GM23338 (cell line): ENCODE data around the gene PHF5A. TPM values are rescaled to one million over a fixed set of nuclear protein-coding genes. Genes with fewer than 3 reads are reported as not detected.
A peak's percentile ranks its signal among the peaks of the same experiment; 100 is the strongest.

Experiments
- ATAC-seq: fragments of 200-7000 bp; cut with Tn5 transposase; 3 replicates; pipeline ENCODE4 v1.9.1; 2020
- DNase-seq: peaks from one replicate; pipeline ENCODE4 v3.0.0-alpha.2; 2015; ENCODE audit warnings: low spot score
- H2AFZ ChIP-seq: fragments of 200-600 bp; sonication (generic); 2 replicates; pipeline ENCODE4 v1.8.0; 2016; ENCODE audit warnings: antibody characterized with exemption, mild to moderate bottlenecking, moderate library complexity
- H3F3A ChIP-seq: fragments of 200-600 bp; sonication (generic); replicated peaks from 2 replicates; pipeline ENCODE4 v1.8.0; 2017; ENCODE audit warnings: antibody characterized with exemption, mixed run types, low read depth
- H3K27ac ChIP-seq: fragments of 200-600 bp; sonication (generic); 2 replicates; pipeline ENCODE4 v1.6.1; 2016; ENCODE audit warnings: low read depth
- H3K27me3 ChIP-seq: fragments of 200-600 bp; sonication (generic); 2 replicates; pipeline ENCODE4 v1.8.0; 2016; ENCODE audit warnings: mild to moderate bottlenecking, mixed run types, moderate library complexity; ENCODE audit not compliant: insufficient read depth
- H3K36me3 ChIP-seq: fragments of 200-600 bp; sonication (generic); 2 replicates; pipeline ENCODE4 v1.8.0; 2016; ENCODE audit warnings: mild to moderate bottlenecking; ENCODE audit not compliant: insufficient read depth
- H3K4me1 ChIP-seq: fragments of 200-600 bp; sonication (generic); 2 replicates; pipeline ENCODE4 v1.8.0; 2016; ENCODE audit warnings: mild to moderate bottlenecking, moderate library complexity; ENCODE audit not compliant: insufficient read depth
- H3K4me2 ChIP-seq: fragments of 200-600 bp; sonication (generic); 2 replicates; pipeline ENCODE4 v1.7.1; 2017; ENCODE audit warnings: mixed run types
- H3K4me3 ChIP-seq: fragments of 200-600 bp; sonication (generic); 2 replicates; pipeline ENCODE4 v1.6.1; 2016; ENCODE audit warnings: mixed run types
- H3K79me2 ChIP-seq: fragments of 200-600 bp; sonication (generic); replicated peaks from 2 replicates; pipeline ENCODE4 v1.8.0; 2017; ENCODE audit warnings: mild to moderate bottlenecking; ENCODE audit not compliant: insufficient read depth
- H3K9me2 ChIP-seq: fragments of 200-600 bp; sonication (generic); 2 replicates; pipeline ENCODE4 v1.8.0; 2017; ENCODE audit not compliant: insufficient read depth
- H4K20me1 ChIP-seq: fragments of 200-600 bp; sonication (generic); replicated peaks from 2 replicates; pipeline ENCODE4 v1.8.0; 2017; ENCODE audit warnings: mild to moderate bottlenecking; ENCODE audit not compliant: insufficient read depth
- H3K27ac Mint-ChIP-seq: 2 replicates; pipeline ENCODE4 v1.8.0; 2020; ENCODE audit warnings: inconsistent platforms, mild to moderate bottlenecking, moderate library complexity, mixed read lengths
- H3K27me3 Mint-ChIP-seq: 3 replicates; pipeline ENCODE4 v1.8.0; 2022; ENCODE audit warnings: low read depth, mild to moderate bottlenecking, moderate library complexity, mixed read lengths, inconsistent platforms; ENCODE audit not compliant: insufficient read depth, poor library complexity
- H3K36me3 Mint-ChIP-seq: 3 replicates; pipeline ENCODE4 v1.8.0; 2021; ENCODE audit warnings: low read depth, mild to moderate bottlenecking, inconsistent platforms, moderate library complexity, mixed read lengths
- H3K4me1 Mint-ChIP-seq: 3 replicates; pipeline ENCODE4 v1.8.0; 2020; ENCODE audit warnings: mild to moderate bottlenecking, inconsistent platforms, mixed read lengths
- H3K4me3 Mint-ChIP-seq: 3 replicates; pipeline ENCODE4 v1.8.0; 2021; ENCODE audit warnings: moderate library complexity, mild to moderate bottlenecking, inconsistent platforms, mixed read lengths
- H3K9me3 Mint-ChIP-seq: 3 replicates; pipeline ENCODE4 v1.8.0; 2020; ENCODE audit warnings: moderate library complexity, mild to moderate bottlenecking, inconsistent platforms, mixed read lengths
- CREB1 ChIP-seq: fragments of 250-450 bp; sonication (Bioruptor Pico); IDR thresholded peaks from 2 replicates; pipeline ENCODE4 v1.5.0; 2020; ENCODE audit warnings: low read depth, mild to moderate bottlenecking, moderate library complexity
- EZH2 ChIP-seq: fragments of 200-600 bp; sonication (generic); IDR thresholded peaks from one replicate; pipeline ENCODE4 v1.8.0; 2017; ENCODE audit warnings: antibody characterized with exemption, mild to moderate bottlenecking, low read depth; ENCODE audit not compliant: unreplicated experiment
- EZH2phosphoT487 ChIP-seq: fragments of 200-600 bp; sonication (generic); IDR thresholded peaks from one replicate; pipeline ENCODE4 v1.8.1; 2018; ENCODE audit warnings: antibody characterized with exemption; ENCODE audit not compliant: unreplicated experiment
- NANOG ChIP-seq: IDR thresholded peaks from 2 replicates; pipeline ENCODE4 v1.6.1; 2016; ENCODE audit warnings: antibody characterized with exemption, borderline replicate concordance
- POLR2AphosphoS5 ChIP-seq: IDR thresholded peaks from 2 replicates; pipeline ENCODE4 v1.6.1; 2016; ENCODE audit warnings: antibody characterized with exemption, low read depth
- STAT1 ChIP-seq: IDR thresholded peaks from one replicate; pipeline ENCODE4 v1.6.1; 2016; ENCODE audit warnings: antibody characterized with exemption; ENCODE audit not compliant: unreplicated experiment
- ZNF331 ChIP-seq: fragments of 250-450 bp; sonication (Bioruptor Pico); IDR thresholded peaks from 2 replicates; pipeline ENCODE4 v1.5.0; 2020; ENCODE audit warnings: low read depth, mild to moderate bottlenecking, moderate library complexity
- polyA plus RNA-seq: library from polyadenylated mRNA; unstranded; fragments of >200 nt; fragmentation: Nextera tagmentation; extraction: Ambion mirVana; gene quantifications from 2 replicates; pipeline ENCODE4 v1.2.1, GENCODE V29; 2016
- total RNA-seq: library from RNA; depleted of rRNA; stranded (reverse); fragments of >200 nt; shearing (Covaris generic); gene quantifications from 2 replicates; pipeline ENCODE4 v1.2.3, GENCODE V29; 2014
- TF ChIP-seq, protein P1 (sequence below): IDR thresholded peaks from one replicate; pipeline ENCODE4 v1.6.1; 2018; ENCODE audit warnings: antibody characterized with exemption; ENCODE audit not compliant: unreplicated experiment
- TF ChIP-seq, protein P2 (sequence below): IDR thresholded peaks from 2 replicates; pipeline ENCODE4 v1.6.1; 2016; ENCODE audit warnings: antibody characterized with exemption
- TF ChIP-seq, protein P3 (sequence below), 2 experiments: fragments of 200-600 bp in 1 of 2; sonication (generic) in 1 of 2; conservative IDR thresholded peaks; 2 replicates each; pipeline versions ENCODE4 v1.5.1 to v1.6.1; 2016 to 2017; ENCODE audit warnings: antibody characterized with exemption in 2 of 2, low read depth in 2 of 2, mild to moderate bottlenecking in 2 of 2, moderate library complexity in 1 of 2

Gene PHF5A
- total and polyA plus RNA-seq, 2 experiments from 2014 or later = 49.4 to 115 TPM

DNA sequence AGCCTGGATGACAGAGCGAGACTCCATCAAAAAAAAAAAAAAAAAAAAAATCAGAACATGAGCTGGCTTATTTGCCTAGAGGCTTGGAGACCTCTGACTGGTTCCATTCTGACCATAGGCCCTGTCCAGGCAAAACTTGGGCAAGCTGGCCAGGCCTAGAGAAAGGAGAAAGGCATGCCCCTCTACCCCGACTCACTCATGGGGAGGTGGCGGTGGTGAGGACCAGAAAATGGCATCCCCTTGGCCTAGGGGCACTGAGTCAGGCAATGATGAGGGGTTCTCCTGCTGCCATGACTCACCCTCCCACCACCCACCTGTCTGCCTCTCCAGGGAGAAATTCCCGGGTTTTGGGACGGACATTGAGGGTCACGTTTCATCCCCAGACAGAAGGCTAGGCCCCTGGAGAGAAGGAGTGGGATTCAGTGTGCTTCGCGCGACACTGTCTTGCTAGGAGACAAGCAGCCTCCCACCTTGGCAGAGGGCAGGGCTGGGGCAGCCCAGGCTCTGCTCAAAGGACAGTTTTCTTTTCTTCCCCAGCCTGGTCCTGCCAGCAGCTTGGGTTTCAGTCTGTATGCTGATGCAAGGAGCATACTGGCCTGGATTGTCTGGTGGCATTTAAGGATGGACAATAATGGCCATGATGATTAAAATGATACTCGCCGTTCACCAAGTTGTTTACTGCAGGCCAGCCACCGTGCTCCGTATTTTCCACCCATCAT lies 39.1 kb downstream of the PHF5A start:
- Histone ChIP-seq H3K27ac (no peak overlapping the region), H3K9me2 (no peaks in the 10 kb centered on the region), H3K4me2 (no peak overlapping the region), H3F3A (0 out of 2 replicates have a peak, but pooled peaks cover 12% of the 10 kb centered on the region), H3K36me3 (no peaks in the 10 kb centered on the region), H2AFZ (no peak overlapping the region), H3K79me2 (no peaks in the 10 kb centered on the region), H3K4me1 (no peaks in the 10 kb centered on the region), H4K20me1 (peaks cover 13% of the 10 kb centered on the region), H3K27me3 (no peaks in the 10 kb centered on the region), H3K4me3 (no peak overlapping the region)
- no peak for DNase-seq
- Mint-ChIP-seq H3K9me3 (no peaks in the 10 kb centered on the region; the same call in 2 of the 3 replicates), H3K4me1 (peaks cover 3% of the 10 kb centered on the region), H3K36me3 (peaks cover 23% of the 10 kb centered on the region), H3K4me3 (no peak overlapping the region; the same call in 2 of the 3 replicates), H3K27me3 (peaks cover 11% of the 10 kb centered on the region), H3K27ac (no peak overlapping the region)
- peak; percentile 32; the same call in 2 of the 3 replicates for ATAC-seq
- TF ChIP-seq, protein P1, sequence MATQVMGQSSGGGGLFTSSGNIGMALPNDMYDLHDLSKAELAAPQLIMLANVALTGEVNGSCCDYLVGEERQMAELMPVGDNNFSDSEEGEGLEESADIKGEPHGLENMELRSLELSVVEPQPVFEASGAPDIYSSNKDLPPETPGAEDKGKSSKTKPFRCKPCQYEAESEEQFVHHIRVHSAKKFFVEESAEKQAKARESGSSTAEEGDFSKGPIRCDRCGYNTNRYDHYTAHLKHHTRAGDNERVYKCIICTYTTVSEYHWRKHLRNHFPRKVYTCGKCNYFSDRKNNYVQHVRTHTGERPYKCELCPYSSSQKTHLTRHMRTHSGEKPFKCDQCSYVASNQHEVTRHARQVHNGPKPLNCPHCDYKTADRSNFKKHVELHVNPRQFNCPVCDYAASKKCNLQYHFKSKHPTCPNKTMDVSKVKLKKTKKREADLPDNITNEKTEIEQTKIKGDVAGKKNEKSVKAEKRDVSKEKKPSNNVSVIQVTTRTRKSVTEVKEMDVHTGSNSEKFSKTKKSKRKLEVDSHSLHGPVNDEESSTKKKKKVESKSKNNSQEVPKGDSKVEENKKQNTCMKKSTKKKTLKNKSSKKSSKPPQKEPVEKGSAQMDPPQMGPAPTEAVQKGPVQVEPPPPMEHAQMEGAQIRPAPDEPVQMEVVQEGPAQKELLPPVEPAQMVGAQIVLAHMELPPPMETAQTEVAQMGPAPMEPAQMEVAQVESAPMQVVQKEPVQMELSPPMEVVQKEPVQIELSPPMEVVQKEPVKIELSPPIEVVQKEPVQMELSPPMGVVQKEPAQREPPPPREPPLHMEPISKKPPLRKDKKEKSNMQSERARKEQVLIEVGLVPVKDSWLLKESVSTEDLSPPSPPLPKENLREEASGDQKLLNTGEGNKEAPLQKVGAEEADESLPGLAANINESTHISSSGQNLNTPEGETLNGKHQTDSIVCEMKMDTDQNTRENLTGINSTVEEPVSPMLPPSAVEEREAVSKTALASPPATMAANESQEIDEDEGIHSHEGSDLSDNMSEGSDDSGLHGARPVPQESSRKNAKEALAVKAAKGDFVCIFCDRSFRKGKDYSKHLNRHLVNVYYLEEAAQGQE = no peak
- TF ChIP-seq EZH2phosphoT487 (no peak), STAT1 (no peak), CREB1 (CRISPR knock-in tag) (no peak), NANOG (no peak)
- TF ChIP-seq, protein P2, sequence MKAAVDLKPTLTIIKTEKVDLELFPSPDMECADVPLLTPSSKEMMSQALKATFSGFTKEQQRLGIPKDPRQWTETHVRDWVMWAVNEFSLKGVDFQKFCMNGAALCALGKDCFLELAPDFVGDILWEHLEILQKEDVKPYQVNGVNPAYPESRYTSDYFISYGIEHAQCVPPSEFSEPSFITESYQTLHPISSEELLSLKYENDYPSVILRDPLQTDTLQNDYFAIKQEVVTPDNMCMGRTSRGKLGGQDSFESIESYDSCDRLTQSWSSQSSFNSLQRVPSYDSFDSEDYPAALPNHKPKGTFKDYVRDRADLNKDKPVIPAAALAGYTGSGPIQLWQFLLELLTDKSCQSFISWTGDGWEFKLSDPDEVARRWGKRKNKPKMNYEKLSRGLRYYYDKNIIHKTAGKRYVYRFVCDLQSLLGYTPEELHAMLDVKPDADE = no peak

DNA sequence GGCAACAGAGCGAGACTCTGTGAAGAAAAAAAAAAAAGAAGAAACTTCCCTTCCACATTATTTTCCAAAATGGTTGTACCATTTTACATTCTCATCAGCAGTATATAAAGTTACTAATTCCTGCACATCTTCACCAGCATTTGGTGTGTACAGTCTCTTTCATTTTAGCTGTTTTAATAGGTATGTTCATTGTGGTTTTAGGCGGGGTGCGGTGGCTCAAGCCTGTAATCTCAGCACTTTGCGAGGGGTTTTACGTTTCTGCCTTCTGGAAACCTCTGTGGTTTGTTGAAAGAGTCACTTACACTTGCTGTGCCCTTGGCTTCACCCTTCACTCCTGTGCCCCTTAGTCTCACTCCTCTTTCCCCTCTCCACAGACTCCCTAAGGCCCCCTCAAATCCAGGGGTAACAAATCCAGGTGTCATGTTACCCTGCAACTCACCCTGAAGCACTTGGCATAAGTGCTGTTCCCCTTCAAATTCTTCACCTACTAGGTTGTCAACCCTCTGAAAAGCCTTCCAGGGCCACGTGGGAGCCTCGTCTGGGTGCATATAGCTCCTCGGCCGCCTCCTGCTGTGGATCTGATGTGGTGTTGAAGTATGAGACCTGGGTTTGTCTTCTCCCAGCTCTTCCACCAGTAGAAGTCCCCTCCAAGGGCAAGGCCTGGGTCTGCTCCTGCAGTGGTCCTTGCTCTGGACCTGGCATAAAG lies 42.7 kb downstream of the PHF5A start:
- H3K27ac ChIP-seq = no peak overlapping the region; the same call in 1 of the 2 replicates
- H3K27ac Mint-ChIP-seq = no peak overlapping the region
- no peaks in the 10 kb centered on the region for H3K9me3 Mint-ChIP-seq
- H3K4me2 ChIP-seq = no peak overlapping the region
- no peaks in the 10 kb centered on the region for H4K20me1 ChIP-seq
- peaks cover 3% of the 10 kb centered on the region for H3K4me1 Mint-ChIP-seq
- H3K36me3 ChIP-seq = no peaks in the 10 kb centered on the region
- no peaks in the 10 kb centered on the region for H3K79me2 ChIP-seq
- H3K9me2 ChIP-seq = no peaks in the 10 kb centered on the region
- H2AFZ ChIP-seq = no peak overlapping the region
- 0 out of 2 replicates have a peak, but pooled peaks cover 5% of the 10 kb centered on the region for H3F3A ChIP-seq
- DNase-seq = no peak
- no peak overlapping the region for H3K4me3 Mint-ChIP-seq
- no peaks in the 10 kb centered on the region for H3K4me1 ChIP-seq
- ATAC-seq = peak; percentile 30
- no peaks in the 10 kb centered on the region for H3K27me3 ChIP-seq
- no peak overlapping the region for H3K4me3 ChIP-seq
- peaks cover 11% of the 10 kb centered on the region for H3K36me3 Mint-ChIP-seq
- peaks cover 8% of the 10 kb centered on the region for H3K27me3 Mint-ChIP-seq
- TF ChIP-seq CREB1 (CRISPR knock-in tag) = no peak
- TF ChIP-seq, protein P2 = no peak
- no peak for TF ChIP-seq ZNF331
- no peak for TF ChIP-seq EZH2
- no peak for TF ChIP-seq POLR2AphosphoS5
- TF ChIP-seq, protein P3, sequence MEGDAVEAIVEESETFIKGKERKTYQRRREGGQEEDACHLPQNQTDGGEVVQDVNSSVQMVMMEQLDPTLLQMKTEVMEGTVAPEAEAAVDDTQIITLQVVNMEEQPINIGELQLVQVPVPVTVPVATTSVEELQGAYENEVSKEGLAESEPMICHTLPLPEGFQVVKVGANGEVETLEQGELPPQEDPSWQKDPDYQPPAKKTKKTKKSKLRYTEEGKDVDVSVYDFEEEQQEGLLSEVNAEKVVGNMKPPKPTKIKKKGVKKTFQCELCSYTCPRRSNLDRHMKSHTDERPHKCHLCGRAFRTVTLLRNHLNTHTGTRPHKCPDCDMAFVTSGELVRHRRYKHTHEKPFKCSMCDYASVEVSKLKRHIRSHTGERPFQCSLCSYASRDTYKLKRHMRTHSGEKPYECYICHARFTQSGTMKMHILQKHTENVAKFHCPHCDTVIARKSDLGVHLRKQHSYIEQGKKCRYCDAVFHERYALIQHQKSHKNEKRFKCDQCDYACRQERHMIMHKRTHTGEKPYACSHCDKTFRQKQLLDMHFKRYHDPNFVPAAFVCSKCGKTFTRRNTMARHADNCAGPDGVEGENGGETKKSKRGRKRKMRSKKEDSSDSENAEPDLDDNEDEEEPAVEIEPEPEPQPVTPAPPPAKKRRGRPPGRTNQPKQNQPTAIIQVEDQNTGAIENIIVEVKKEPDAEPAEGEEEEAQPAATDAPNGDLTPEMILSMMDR (conservative IDR thresholded peaks at IDR 0.05; ENCODE audit: low read depth in 2 of 2) = no peak
